ENCODE data around the gene SERHL2. TPM values are rescaled to one million over a fixed set of nuclear protein-coding genes. Genes with fewer than 3 reads are reported as not detected.
A peak's percentile ranks its signal among the peaks of the same experiment; 100 is the strongest.
"Not testable (repeated sequence)": the region's sequence is repeated elsewhere in the genome, so short reads cannot be mapped to it uniquely, and the experiment has no call there.

Gene SERHL2, protein sequence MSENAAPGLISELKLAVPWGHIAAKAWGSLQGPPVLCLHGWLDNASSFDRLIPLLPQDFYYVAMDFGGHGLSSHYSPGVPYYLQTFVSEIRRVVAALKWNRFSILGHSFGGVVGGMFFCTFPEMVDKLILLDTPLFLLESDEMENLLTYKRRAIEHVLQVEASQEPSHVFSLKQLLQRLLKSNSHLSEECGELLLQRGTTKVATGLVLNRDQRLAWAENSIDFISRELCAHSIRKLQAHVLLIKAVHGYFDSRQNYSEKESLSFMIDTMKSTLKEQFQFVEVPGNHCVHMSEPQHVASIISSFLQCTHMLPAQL
- 0.20 and 1.9 TPM in 2 replicates for total RNA-seq (2014; rRNA removed; shearing (Covaris generic); ENCODE audit: low replicate concordance)

DNA sequence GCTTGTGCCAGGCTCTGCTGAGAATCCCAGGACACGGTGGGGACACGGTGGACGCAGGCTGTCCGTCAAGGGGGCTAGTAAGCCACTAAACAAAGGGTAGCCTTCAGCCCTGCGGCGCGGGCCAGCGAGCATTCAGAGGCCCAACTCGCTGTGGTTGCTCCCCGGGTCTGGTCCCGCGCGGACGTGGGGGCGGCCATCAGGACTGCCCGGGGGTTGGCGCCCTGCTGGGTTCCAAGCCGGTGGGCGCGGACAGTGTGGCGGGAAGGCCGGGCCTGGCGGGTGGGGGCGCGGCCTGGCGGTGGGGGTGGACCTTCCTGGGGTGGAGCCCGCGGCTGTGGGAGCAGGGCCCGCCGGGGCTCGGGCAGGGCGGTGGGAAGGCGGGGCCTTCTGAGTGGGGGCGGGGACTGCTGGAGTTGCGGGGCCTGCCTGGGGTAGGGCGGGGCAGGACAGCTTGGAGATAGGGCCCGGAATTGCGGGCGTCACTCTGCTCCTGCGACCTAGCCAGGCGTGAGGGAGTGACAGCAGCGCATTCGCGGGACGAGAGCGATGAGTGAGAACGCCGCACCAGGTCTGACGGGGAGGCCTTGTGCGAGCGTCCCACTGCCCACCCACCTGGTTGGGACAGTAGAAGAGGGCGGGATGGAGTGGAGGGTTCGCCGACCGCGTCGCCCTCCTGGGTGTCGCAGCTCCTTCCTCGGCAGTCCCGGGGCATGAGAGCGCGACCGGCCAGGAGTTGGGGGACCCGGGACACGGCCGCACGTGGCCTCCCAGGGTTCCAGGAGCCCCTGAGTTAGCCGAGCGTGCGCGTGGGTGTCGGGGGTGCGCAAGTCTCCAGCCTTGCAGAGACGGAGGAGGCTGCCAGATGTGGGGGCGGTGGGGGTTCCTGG lies at the start of gene SERHL2:
Gene SERHL2, plus strand, starts transcription at position 482 of the 887 bp plus-strand sequence. Its CDS starts 65 bp downstream, at position 547.
- H3K9me3 ChIP-seq: peaks cover 3% of the 10 kb centered on the region
- DNase-seq: peak; percentile 67

DNA sequence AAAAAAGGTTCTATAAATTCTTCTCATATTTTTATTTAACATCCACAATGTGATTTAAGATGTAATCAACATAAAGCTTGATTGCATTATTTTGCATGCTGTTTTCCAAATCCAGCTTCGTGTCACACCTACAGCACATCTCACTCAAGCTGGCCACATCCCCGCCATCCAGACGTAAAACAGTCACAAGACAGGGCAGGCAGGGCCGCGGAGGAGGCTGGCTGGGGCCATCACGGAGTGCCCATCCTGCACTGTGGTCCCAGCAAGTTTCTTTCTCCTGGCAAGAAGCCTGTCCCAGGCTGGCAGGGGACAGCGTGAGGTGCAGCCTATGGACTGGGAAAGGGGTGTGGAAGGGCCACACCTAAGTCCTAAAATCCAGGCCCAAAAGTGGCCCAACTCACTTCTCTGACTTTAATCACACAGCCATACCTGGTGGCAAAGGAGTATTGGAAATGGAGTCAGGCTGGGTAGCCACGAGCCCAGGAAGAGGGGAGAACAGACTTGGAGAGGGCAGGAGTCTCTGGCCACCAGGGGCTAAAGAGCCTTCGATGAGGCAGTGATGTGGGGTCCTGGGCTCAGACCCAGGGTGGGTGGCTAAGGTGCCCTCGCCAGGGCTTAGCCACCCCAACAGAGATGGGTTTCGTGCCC lies 45.3 kb upstream of the SERHL2 start:
- not testable (repeated sequence) for H3K27me3 ChIP-seq, DNase-seq, H3K9me3 ChIP-seq, H3K4me3 ChIP-seq
- H3K36me3 ChIP-seq: peaks cover 10% of the 10 kb centered on the region

More for the DNA sequence above, at the start of gene SERHL2:
- Histone ChIP-seq H3K4me3 (peak within 1 kb of the TSS; percentile 23), H3K27me3 (no peaks in the 10 kb centered on the region), H3K36me3 (no peaks in the 10 kb centered on the region)

DNA sequence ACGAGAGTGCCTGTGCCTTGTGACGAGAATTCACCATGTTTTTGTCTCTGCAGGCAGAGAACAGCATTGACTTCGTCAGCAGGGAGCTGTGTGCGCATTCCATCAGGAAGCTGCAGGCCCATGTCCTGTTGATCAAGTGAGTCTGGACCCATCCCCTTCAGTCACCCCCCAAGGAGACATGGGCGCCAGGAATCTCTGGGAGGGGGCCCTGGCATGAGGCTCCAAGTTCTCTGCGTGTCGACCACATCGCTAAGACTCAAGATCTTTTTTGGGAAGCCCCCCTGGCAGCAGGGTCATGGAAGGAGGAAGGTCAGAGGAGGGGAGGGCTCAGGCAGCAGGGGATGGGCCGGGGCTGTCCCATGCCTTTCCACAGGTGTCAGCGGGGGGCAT lies 44.8 kb upstream of the SERHL2 start:
- not testable (repeated sequence) for H3K9me3 ChIP-seq, H3K4me3 ChIP-seq, H3K27me3 ChIP-seq, DNase-seq
- H3K36me3 ChIP-seq: peaks cover 10% of the 10 kb centered on the region

DNA sequence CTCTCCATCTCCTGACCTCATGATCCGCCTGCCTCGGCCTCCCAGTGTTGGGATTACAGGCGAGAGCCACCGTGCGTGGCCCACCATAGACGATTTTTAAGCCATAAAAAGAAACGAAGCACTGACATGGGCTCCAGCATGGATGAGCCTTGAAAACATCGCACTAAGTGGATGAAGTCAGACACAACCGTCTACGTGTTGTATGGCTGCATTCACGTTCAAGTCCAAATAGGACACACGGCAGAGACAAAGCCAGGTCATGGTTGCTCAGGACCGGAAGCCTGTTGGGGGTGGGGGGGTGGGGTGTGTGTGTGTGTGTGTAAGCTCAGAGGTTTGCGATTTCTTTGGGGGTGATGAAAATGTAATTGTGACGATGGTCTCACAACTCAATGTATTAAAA lies 44.2 kb upstream of the SERHL2 start:
- no peak for DNase-seq
- Histone ChIP-seq H3K27me3 (no peaks in the 10 kb centered on the region), H3K4me3 (no peak overlapping the region), H3K36me3 (peaks cover 10% of the 10 kb centered on the region), H3K9me3 (no peaks in the 10 kb centered on the region)

DNA sequence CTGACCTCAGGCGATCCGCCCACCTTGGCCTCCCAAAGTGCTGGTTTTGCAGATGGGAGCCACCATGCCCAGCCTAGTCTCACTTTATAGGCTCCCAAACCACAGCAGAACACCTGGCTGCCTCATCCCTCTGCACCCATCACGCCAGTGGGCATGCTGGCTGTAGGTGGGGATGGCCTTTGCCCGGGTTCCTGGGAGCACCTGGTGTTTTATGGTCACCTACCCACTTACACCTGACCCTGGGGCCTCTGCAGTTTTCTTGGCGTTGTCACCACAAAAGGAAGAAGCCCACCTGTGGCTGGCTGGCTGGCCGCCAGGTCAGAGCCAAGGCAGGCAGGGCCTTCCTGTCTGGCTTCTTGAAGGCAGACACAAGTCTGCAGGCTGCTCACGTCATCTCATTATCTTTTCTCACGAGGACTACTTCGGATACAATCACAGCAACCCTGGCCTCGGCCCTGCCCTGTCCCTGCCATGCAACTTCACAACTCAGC lies 42.3 kb upstream of the SERHL2 start:
- no peaks in the 10 kb centered on the region for H3K9me3 ChIP-seq
- peaks cover 20% of the 10 kb centered on the region for H3K36me3 ChIP-seq
- H3K4me3 ChIP-seq: no peak overlapping the region
- DNase-seq: no peak
- no peaks in the 10 kb centered on the region for H3K27me3 ChIP-seq

DNA sequence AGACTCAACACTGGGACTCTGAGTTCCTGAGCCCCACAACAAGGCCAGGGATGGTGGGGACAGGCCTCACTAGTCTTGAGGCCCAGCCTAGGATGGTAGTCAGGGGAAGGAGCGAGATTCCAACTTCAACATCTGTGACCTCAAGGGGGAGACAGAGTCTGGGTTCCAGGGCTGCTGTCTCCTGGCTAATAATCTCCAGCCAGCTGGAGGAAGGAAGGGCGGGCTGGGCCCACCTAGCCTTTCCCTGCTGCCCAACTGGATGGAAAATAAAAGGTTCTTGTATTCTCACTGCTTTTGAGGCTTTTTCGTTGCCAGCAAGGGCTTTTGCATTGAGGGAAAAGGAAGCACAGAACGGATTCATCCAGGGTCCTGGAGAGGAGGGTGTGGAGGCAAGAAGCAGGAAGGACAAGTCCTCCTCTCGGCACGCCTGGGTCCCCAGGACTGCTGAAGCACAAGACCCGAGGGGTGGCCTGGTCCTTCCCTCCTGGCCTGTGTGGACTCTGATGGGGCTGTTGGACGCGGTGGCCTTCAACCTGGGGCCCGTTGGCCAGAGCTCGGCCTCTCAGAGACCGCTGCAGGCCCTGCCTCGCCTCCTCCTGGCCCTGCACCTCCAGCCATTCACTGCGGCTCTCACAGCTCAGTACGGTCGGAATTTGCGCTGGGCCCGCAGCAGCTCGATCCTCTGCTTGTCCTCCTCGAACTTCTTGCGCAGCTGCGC lies 41.3 kb upstream of the SERHL2 start:
- peaks cover 26% of the 10 kb centered on the region for H3K36me3 ChIP-seq
- not testable (repeated sequence) for H3K9me3 ChIP-seq, H3K27me3 ChIP-seq, H3K4me3 ChIP-seq, DNase-seq

DNA sequence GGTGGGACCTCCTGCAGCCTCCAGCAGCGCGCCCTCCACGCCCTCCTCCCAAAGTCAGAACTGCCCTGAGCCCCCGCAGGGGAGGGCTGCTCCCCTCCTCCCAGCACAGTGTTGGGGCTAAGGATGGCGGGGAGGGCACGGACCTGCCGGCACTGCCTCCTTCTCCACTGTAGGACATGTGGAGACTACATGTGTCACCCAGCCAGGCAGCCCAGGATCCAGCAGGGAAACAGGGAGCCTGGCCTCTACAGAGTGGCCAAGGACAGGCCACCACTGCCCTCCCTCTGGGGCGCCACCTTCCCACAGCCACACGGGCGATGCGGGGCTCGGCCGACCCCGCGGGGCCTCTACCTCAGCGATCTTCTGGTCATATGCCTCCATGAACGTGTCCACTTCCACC lies 39.4 kb upstream of the SERHL2 start:
- peaks cover 30% of the 10 kb centered on the region for H3K36me3 ChIP-seq
- not testable (repeated sequence) for H3K4me3 ChIP-seq, H3K9me3 ChIP-seq, H3K27me3 ChIP-seq, DNase-seq

DNA sequence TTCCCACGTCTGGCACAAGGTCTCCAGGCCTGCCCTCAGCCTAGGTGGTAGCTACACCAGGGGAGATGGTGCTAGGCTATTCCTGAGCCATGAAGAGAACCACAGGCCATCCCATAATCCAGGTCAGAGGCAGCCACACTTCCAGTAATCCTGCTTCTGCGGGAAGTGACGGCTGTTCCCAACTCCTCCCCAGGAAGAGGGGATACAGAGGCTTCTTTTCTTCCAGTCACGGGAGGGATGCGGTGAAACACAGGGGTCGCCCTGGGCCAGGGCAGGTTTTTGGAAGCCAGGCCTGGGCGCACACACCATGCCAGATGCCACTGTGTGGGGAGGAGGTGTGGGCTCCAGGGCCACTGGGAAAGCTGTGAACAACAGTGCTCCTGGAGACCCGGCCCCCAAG lies 38.5 kb upstream of the SERHL2 start:
- peaks cover 30% of the 10 kb centered on the region for H3K36me3 ChIP-seq
- DNase-seq, H3K4me3 ChIP-seq, H3K27me3 ChIP-seq, H3K9me3 ChIP-seq: not testable (repeated sequence)

DNA sequence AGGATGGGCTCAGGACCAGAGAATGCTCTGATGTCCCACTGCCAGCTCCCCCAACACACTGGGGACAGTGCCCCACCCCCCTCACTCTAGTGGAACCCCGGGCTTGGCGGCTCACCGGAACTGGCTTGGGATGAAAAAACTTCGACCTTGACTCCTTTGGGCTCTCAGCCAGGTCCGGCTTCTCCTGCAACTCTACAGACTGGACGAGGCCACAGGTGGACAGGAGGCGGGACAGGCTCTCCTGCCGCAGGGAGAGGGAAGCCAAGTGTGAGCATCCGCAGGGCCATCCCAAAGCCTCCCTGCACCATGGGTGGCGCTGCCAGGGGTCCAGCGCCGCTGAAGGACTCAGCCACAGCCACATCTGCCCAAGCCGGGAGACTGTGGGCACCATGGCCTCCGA lies 37.9 kb upstream of the SERHL2 start:
- Histone ChIP-seq H3K4me3 (no peak overlapping the region), H3K27me3 (no peaks in the 10 kb centered on the region), H3K36me3 (peaks cover 30% of the 10 kb centered on the region), H3K9me3 (no peaks in the 10 kb centered on the region)
- no peak for DNase-seq

DNA sequence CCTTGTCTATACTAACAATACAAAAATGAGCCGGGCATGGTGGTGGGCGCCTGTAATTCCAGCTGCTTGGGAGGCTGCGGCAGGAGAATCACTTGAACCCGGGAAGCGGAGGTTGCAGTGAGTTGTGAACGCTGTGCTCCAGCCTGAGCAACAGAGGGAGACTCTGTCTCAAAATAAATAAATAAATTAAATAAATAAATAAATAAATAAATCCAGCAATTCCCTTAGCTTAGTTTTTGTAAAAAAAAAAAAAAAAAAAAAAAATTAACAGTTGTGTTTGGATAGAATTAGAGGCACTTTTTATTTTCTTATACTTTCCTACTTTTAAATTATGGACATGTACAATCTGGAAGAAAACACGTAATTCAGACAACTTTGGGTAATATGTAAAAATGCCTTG lies 36.7 kb upstream of the SERHL2 start:
- H3K9me3 ChIP-seq, DNase-seq, H3K27me3 ChIP-seq, H3K4me3 ChIP-seq: not testable (repeated sequence)
- peaks cover 26% of the 10 kb centered on the region for H3K36me3 ChIP-seq

DNA sequence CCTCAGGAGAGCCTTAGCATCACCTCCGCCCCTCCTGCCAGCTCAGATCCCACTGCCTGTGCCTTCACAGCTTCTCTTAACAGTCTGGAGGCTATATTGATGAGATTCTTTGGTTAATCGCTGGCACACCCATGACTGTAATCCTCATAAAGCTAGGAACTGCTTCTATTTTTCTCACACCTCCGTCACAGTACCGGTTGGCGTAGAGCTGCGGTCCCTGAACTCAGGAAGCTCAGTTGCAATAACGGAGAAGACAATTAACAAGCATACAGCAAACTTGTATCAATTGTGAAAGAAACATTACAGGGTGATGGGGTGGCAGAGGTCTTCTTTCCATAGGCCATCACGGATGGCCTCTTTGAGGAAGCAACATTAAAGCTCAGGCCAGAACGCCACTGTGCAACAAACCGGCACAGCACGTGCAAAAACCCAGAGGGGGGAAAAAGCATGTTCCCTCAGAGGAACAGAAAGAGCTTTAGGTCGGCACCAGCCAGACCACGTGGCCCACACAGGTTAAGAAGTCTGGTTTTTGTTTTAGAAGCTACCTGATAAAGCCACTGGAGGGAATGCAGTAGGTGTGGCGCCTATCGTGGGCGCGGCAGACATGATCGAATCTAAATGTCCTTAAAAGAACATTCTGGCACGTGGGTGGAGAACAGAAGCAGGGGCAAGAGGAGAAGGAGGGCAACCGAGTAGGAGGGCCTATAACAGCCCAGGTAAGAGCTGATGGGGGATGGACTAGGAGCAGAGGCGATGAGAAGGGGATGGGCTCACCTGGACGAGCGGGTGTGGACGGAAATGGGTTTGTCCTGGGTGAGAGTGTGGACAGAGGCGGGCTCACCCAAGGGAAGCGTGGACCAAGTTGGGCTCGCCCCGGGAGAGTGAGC lies 34.9 kb upstream of the SERHL2 start:
- H3K4me3 ChIP-seq: peak overlapping the region; percentile 92
- H3K9me3 ChIP-seq, H3K27me3 ChIP-seq, DNase-seq: not testable (repeated sequence)
- H3K36me3 ChIP-seq: peaks cover 20% of the 10 kb centered on the region

DNA sequence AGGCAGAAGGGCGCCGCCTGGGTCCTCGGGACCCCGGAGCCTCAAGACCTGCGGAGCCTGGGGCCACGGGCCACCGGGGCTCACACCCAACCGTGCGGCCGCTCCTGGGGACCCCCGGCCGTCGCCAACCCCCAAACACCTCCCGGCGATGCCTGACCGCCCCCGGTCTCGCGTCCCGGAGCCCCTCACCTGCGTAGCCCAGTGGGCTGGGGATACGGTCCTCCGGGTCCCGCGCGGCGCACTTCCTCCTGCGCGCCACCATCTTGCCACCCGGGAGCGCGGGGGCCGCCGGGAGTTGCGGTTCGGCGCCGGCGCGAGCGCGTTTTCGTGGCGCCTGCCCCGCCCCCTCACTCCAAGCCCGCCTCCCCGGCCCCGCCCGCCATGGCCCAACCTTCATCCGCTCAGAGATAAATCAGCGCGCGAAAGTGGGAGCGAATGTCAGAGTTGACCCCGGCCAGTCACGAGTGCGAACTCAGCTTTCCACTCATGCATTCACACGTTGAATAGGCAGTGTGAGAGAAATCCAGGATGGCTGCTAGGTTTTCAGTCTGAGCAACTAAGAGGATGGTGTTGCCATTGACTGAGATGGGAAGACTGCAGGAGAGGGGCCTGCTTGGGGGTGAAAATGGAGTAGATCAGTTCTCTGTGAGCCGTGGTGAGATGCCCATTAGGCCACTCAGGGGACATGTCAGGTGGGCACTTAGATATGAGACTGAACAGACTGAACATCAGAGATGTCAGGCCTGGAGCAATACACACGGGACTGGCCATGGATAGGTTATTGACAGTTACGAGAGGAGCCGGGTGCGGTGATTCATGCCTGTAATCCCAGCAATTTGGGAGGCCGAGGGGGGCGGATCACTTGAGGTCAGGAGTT lies 34.0 kb upstream of the SERHL2 start, which contains the start of gene RRP7A:
Gene RRP7A, minus strand, starts transcription at position 272 of the 877 bp plus-strand sequence. Its CDS starts 10 bp downstream, at position 262.
- peak within 1 kb of the TSS; percentile 92 for H3K4me3 ChIP-seq
- no peaks in the 10 kb centered on the region for H3K9me3 ChIP-seq
- peak; percentile 75 for DNase-seq
- H3K36me3 ChIP-seq: peaks cover 20% of the 10 kb centered on the region
- H3K27me3 ChIP-seq: no peaks in the 10 kb centered on the region

DNA sequence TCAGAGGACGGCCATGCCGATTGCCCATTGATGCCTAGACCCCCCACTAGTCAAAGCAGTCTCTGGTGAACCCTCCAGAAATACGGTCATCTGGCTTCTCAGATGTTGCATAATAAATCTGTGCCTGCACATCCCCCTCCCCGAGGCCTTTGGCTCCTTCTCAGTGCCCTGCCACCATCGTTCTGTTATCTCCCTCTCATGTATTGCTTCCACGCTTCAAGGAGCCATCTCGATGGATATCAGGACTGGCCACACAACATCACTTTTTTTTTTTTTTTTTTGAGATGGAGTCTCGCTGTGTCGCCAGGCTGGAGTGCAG lies 32.6 kb upstream of the SERHL2 start:
- Histone ChIP-seq H3K9me3 (no peaks in the 10 kb centered on the region), H3K4me3 (no peak overlapping the region), H3K36me3 (peaks cover 13% of the 10 kb centered on the region), H3K27me3 (no peaks in the 10 kb centered on the region)
- DNase-seq: no peak

DNA sequence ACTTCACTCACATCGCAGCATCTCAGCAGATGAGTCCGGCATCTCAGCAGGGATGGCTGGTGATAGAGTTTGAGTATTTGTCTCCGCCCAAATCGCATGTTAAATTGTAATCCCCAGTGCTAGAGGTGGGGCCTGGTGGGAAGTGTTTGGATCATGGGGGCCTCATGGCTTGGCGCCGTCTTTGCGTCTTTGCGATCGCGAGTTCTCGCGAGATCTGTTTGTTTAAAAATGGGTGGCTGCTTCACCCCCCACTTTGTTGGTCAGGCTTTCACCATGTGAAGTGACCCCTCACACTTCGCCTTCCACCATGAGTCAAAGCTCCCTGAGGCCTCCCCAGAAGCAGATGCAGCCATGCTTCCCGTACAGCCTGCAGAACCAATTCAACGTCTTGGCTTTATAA lies 31.2 kb upstream of the SERHL2 start:
- no peaks in the 10 kb centered on the region for H3K9me3 ChIP-seq
- no peaks in the 10 kb centered on the region for H3K27me3 ChIP-seq
- no peak for DNase-seq
- no peak overlapping the region for H3K4me3 ChIP-seq
- peaks cover 4% of the 10 kb centered on the region for H3K36me3 ChIP-seq

Data from MG63 (cell line).